Natural killer cell (primary cell): Measurements from ENCODE around the gene STK16. TPM values are rescaled to one million over a fixed set of nuclear protein-coding genes. Genes with fewer than 3 reads are reported as not detected.

Experiments
- ATAC-seq, 3 donors: fragments of 150-1000 bp in 2 of 3; fragments of 200-7000 bp in 1 of 3; cut with Tn5 transposase; 1 replicate in 1 of 3; 2 replicates in 2 of 3; pipeline ENCODE4 v1.10.0; 2021; ENCODE audit warnings: mild to moderate bottlenecking in 2 of 3, moderate library complexity in 2 of 3
- DNase-seq, 2 donors: peaks; one replicate each; pipeline versions ENCODE4 v3.0.0 to v3.0.0-alpha.2; 2013 to 2021; ENCODE audit warnings: mixed read lengths in 1 of 2
- H3K27ac ChIP-seq: one replicate; pipeline ENCODE4 v1.5.1; 2013; ENCODE audit warnings: mild to moderate bottlenecking, low read length
- H3K27me3 ChIP-seq: one replicate; pipeline ENCODE4 v1.6.1; 2013; ENCODE audit warnings: low read length; ENCODE audit not compliant: control insufficient read depth, insufficient read depth
- H3K36me3 ChIP-seq: one replicate; pipeline ENCODE4 v1.6.1; 2013; ENCODE audit warnings: low read length; ENCODE audit not compliant: control insufficient read depth, insufficient read depth
- H3K4me1 ChIP-seq: one replicate; pipeline ENCODE4 v1.6.1; 2013; ENCODE audit warnings: low read length; ENCODE audit not compliant: control insufficient read depth, insufficient read depth
- H3K4me3 ChIP-seq: one replicate; pipeline ENCODE4 v1.5.1; 2013; ENCODE audit warnings: low read length
- H3K9me3 ChIP-seq: one replicate; pipeline ENCODE4 v1.6.1; 2013; ENCODE audit warnings: low read length; ENCODE audit not compliant: control insufficient read depth, insufficient read depth
- H3K27ac Mint-ChIP-seq, 2 donors: one replicate each; pipeline ENCODE4 v1.8.0; 2022; ENCODE audit warnings: mild to moderate bottlenecking in 2 of 2, mixed read lengths in 2 of 2, moderate library complexity in 1 of 2
- H3K27me3 Mint-ChIP-seq, 2 donors: one replicate each; pipeline ENCODE4 v1.8.0; 2022; ENCODE audit warnings: low read depth in 2 of 2, mixed read lengths in 2 of 2
- H3K36me3 Mint-ChIP-seq: one replicate; pipeline ENCODE4 v1.8.0; 2022; ENCODE audit warnings: mixed read lengths
- H3K4me1 Mint-ChIP-seq, 2 donors: one replicate each; pipeline ENCODE4 v1.8.0; 2022; ENCODE audit warnings: mixed read lengths in 2 of 2
- H3K4me3 Mint-ChIP-seq: one replicate; pipeline ENCODE4 v1.8.0; 2022; ENCODE audit warnings: mild to moderate bottlenecking, moderate library complexity, mixed read lengths
- H3K9me3 Mint-ChIP-seq, 2 donors: one replicate each; pipeline ENCODE4 v1.8.0; 2022; ENCODE audit warnings: mixed read lengths in 2 of 2
- CTCF ChIP-seq: fragments of 200-600 bp; IDR thresholded peaks from one replicate; pipeline ENCODE4 v1.8.0; 2022; ENCODE audit warnings: antibody characterized with exemption
- WGBS: methylation state at CpG from one replicate; pipeline ENCODE4 v1.1.7; 2013; ENCODE audit warnings: missing lambda C conversion rate; ENCODE audit not compliant: insufficient coverage; 5-methylcytosine and 5-hydroxymethylcytosine counted together
- intact Hi-C: fragments of 100-400 bp; cut with micrococcal nuclease; formaldehyde crosslinking; loops from one replicate; pipeline ENCODE4 v1.14.2; 2022
- total RNA-seq, 4 donors: library from RNA; stranded (reverse); fragments of 120-200 nt in 1 of 4; gene quantifications; one replicate each; pipeline versions ENCODE4 v1.2.3 to v1.2.4, GENCODE V29; 2013 to 2022

The STK16 gene
- total RNA-seq, 3 donors from 2014 or later (not counting 1 experiment from before 2014, with no cell fraction given): 28.7 to 32.5 (median 32.4) TPM

GRCh38 chr2:219248845-219249202 is 3.5 kb downstream of the STK16 start:
- no peak for ATAC-seq
- no peaks in the 10 kb centered on the region for H3K27me3 ChIP-seq
- 83% methylated on average over 2 of the region's 2 CpGs for WGBS
- intact Hi-C loops: no loop called here
- peak overlapping the region; percentile 14 for H3K4me3 ChIP-seq
- H3K4me1 ChIP-seq: peaks cover 78% of the 10 kb centered on the region
- Mint-ChIP-seq H3K27ac (peak overlapping the region; percentile 86 to 98), H3K4me1 (peaks cover 54 to 84% of the 10 kb centered on the region in 2 donors), H3K27me3 (no peaks in the 10 kb centered on the region), H3K4me3 (peak overlapping the region; percentile 61), H3K9me3 (no peaks in the 10 kb centered on the region), H3K36me3 (no peaks in the 10 kb centered on the region)
- H3K36me3 ChIP-seq: peaks cover 40% of the 10 kb centered on the region
- peak overlapping the region; percentile 97 for H3K27ac ChIP-seq
- no peaks in the 10 kb centered on the region for H3K9me3 ChIP-seq
- no peak for TF ChIP-seq CTCF
- no peak for DNase-seq

GRCh38 chr2:219249203-219249980 is 4.1 kb downstream of the STK16 start:
- Histone ChIP-seq H3K9me3 (no peaks in the 10 kb centered on the region), H3K27me3 (no peaks in the 10 kb centered on the region), H3K27ac (peak overlapping the region; percentile 97), H3K36me3 (peaks cover 40% of the 10 kb centered on the region), H3K4me3 (peak overlapping the region; percentile 14), H3K4me1 (peaks cover 78% of the 10 kb centered on the region)
- no peaks in the 10 kb centered on the region for H3K27me3 Mint-ChIP-seq
- peak overlapping the region; percentile 86 to 98 for H3K27ac Mint-ChIP-seq
- intact Hi-C loops: no loop called here
- WGBS: 11% methylated on average over 7 of the region's 7 CpGs
- no peak for TF ChIP-seq CTCF
- no peaks in the 10 kb centered on the region for H3K36me3 Mint-ChIP-seq
- H3K4me1 Mint-ChIP-seq: peaks cover 54 to 84% of the 10 kb centered on the region in 2 donors
- no peaks in the 10 kb centered on the region for H3K9me3 Mint-ChIP-seq
- DNase-seq: peak in 1 of 2 donors; percentile 73
- peak overlapping the region; percentile 61 for H3K4me3 Mint-ChIP-seq
- no peak for ATAC-seq

- Histone ChIP-seq H3K4me1 (peaks cover 82% of the 10 kb centered on the region), H3K9me3 (no peaks in the 10 kb centered on the region), H3K36me3 (peaks cover 40% of the 10 kb centered on the region), H3K27ac (peak overlapping the region; percentile 97), H3K4me3 (no peak overlapping the region), H3K27me3 (no peaks in the 10 kb centered on the region)
- H3K27ac Mint-ChIP-seq: peak overlapping the region; percentile 86 to 98
- peaks cover 60 to 85% of the 10 kb centered on the region in 2 donors for H3K4me1 Mint-ChIP-seq
- no peak for ATAC-seq
- H3K36me3 Mint-ChIP-seq: no peaks in the 10 kb centered on the region
- no peaks in the 10 kb centered on the region for H3K9me3 Mint-ChIP-seq
- no peak for TF ChIP-seq CTCF
- H3K4me3 Mint-ChIP-seq: peak overlapping the region; percentile 61
- WGBS: 84% methylated on average over 22 of the region's 22 CpGs
- H3K27me3 Mint-ChIP-seq: peaks cover 0 to 3% of the 10 kb centered on the region in 2 donors
- peak in 1 of 2 donors; percentile 43 for DNase-seq
- intact Hi-C loops: no loop called here
Measured at GRCh38 chr2:219250049-219250781, 4.9 kb downstream of the STK16 start.
